Stimulated activated CD4-positive, alpha-beta T cell treated with anti-CD3 and anti-CD28 coated beads, Interleukin-15, amount 100 ng/mL, for 24 hours (primary cell): ENCODE results near the gene GDPD4.

Source experiments
- DNase-seq: peaks from one replicate; pipeline ENCODE4 v3.0.0-alpha.2; 2020

GDPD4 gene

GRCh38 chr11:77232242-77232641 is 69.2 kb downstream of the GDPD4 start:
- no peak for DNase-seq

DNA sequence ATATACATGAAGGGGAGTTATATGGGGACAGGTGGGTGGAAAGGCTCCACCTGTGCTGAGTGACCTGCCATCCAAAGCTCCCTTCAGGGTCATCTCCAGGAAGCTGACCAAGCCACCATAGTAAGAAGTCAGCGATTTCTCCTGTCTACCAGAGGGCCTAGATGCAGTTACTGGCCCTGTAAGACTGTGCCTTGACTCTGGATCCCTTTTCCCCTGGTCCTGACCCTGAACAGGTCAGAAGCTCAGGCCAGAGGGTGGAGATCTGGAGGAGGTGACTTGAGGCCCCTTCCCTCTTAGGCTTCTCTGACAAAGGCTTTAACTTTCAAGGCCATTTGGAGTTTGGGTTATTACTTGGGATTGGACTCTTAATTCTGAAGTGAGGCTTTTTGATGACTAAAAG is 69.7 kb downstream of the GDPD4 start:
- no peak for DNase-seq

DNA sequence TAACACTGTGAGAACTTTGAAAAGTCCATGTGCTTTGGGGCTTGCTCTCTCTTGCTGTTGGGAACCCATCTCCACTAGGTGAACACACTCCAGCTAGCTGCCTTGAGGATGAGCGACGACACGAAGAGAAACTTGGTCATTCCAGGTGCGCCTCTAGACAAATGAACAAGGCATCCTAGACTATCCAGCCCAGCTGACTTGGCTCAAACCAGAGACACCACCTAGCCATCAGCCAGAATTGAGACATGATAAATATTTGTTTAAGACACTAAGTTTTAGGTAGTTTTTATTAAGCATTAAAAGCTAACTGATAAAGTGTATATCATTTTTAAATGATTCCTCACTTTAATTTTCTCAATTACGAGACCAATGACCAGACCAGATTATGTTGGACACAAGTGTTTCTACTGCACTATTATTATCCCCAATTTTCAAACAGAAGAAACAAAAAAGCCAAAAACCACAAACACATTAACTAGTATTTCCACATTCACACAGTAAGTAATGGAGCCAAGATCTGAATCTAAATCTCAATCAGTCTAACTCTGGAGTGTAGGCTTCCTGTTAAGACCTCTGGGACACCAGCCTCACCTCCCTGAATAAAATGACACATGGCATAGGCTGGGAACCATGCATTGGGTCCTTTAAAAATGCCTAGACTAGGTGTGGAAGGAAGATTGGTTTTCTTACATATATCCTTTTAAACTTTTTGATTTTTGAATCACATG is 70.4 kb downstream of the GDPD4 start:
- DNase-seq, result no peak

DNA sequence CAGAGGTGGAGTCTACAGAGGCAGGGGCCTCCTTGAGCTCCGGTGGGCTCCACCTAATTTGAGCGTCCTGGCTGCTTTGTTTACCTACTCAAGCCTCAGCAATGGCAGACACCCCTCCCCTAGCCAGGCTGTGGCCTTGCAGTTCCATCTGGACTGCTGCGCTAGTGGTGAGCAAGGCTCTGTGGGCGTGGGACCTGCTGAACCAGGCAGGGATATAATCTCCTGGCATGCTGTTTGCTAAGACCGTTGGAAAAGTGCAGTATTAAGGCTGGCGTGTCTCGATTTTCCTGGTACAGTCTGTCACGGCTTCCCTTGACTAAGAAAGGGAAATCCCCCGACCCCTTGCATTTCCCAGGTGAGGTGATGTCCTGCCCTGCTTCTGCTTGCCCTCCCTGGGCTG is 77.7 kb downstream of the GDPD4 start:
- DNase-seq, result no peak

DNA sequence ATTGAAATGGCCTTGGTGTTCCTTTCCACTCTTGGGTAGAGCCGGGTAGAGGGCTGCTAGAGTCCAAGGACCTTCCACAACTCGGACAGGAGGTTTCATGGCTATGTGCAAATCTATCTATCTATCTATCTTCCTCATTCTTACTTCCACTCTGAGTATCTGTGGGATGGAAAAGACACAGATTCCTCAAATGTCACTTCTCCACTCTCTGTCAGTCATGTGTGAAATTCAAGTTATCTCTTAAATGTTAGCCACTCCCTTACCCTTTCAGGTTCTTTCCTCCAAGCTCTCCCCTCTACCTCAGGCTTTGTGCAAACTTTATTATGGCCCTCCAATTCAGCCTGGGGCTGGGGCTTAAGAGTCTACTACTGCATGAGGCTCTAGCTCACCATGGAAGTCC is 84.3 kb downstream of the GDPD4 start:
- DNase-seq, result no peak

DNA sequence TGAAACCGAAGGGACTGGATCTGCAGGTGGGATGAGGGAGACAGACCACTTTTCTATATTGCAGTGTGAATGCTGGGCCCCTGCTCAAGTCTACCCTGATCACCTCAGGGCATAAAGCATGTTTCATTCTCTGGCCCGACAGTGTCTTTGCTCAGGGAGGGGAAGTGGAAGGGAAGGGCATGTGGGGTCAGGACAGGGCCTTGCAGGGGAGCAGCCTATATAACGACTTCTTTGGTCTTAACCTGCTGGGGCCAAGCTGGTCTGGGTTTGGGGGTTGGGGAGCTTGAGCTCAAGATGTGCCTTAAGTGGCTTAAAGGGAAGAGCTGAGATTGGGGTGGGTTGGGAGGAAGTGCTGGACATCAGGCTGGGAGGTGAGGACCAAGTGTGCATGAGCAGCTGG is 86.4 kb downstream of the GDPD4 start:
- no peak for DNase-seq

GRCh38 chr11:77214557-77214956 is 86.9 kb downstream of the GDPD4 start:
- DNase-seq, result no peak

DNA sequence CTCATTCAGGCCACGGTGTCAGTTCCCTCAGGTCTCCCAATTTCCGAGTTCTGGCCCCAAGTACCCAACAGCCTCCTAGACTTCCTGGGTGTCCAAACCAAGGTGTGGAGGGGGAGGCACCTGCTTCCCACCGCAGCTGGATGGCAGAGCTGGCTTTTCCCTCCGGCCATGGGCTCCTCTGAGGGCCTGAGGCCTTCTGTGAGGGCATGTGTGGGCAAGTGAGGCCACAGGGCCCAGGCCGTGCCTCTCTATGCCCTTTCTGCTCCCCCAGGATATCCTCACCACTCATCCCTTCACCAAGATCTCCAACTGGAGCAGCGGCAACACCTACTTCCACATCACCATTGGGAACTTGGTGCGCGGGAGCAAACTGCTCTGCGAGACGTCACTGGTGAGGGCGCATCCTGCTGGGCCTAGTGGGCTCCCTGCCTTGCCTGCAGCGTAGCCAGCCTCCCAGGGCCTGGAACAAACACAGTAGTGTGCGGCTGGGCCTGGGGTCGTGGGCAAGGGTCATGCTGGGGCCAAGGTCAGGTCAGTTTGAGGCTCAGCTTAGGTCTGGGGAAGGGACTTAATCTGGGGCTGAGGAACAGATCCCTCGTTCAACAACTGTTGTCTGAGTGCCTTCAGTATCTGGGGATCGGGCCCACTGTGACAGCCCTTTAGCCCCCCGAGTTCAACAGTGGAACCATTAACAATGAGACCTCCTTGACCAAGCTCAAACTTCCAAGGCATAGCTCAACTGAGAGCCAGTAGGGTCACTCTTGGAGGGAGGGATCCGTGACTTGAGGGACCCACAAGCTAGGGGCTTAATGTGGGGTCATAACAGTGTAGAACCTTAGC is 87.7 kb downstream of the GDPD4 start:
- DNase-seq, result no peak

DNA sequence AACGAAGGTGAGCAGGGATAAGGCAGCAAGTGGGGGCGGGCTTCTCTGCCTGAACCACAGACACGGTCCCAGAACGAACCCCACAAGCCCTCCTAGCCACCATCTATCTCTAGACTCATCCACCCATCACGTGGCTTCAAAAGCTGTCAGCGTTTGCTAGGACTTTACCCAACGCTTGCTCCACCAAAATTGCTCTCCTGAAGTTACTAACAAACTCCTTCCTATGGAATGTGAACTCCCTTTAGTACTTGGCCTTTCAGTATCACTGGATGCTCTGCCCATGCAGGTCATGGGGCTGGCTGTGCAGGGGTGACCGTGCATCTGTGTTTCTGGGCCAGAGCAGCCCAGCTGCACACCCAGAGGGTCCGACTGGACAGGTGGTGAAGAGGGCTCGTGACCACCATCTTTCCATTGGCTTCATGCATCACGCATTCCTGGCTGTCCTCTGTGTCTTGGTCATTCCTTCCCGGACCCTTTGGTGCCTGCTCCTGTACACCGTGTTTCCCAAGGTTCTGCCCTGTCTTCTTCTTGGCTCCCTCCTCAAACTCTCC is 88.4 kb downstream of the GDPD4 start:
- DNase-seq, result no peak

DNA sequence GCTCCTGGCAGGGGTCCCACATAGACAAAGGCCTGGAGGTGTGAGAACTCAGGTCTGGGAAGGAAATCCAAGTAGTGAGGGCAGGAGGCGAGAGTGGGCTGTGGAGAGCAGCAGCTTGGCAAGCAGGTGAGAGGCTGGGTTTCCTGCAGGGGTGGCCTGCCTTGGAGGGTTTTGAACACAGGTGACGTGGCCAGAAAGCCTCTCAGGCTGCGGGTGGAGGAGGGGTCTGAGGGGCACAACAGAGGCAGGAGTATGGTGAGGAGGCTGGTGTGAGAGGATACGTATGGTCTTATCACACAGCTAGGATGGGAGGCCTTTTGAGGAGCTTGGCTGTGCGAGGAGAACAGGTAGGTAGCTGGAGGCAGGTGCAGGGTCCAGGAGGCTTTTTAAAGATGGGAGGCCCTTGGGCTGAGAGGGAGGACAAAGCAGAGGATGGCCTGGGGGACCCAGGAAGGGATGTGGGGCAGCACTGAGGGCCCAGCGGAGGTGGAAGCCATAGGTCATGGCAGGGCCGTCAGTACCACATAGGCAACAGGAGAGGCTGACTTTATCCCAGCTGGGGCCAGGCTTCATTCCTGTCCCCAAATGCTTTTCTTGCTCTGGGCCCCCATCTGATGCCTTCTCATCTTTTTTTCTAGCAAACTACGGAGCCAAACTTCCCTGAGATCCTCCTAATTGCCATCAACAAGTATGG is 89.0 kb downstream of the GDPD4 start:
- DNase-seq, result no peak

DNA sequence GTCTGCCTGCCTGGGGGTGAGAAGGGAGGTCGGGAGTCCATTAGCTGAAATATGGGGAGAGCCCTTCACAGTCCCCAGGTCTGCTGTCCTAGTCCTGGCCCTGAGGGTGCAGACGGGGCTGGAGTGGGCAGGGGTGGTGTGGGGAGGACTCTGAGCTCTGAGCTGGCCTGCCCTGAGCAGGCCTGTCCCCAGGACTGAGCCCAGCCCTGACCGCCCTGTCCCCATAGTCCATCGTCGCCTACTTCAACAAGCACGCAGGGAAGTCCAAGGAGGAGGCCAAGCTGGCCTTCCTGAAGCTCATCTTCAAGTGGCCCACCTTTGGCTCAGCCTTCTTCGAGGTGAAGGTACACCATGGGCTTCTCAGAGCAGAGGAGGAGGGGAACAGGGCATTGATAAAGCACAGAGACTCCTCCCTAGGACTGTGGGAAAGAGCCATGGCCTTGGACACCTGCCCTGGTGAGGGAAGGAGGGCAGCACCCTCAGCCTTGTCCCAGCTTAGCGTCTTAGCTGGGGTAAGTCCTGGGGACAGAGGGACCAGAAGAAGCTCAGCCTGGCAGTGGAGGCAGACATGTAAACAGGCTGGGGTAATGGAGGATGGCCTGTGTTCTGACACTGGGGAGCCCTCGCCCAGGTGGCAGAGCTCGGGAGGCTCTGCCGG is 89.8 kb downstream of the GDPD4 start:
- DNase-seq, result no peak

DNA sequence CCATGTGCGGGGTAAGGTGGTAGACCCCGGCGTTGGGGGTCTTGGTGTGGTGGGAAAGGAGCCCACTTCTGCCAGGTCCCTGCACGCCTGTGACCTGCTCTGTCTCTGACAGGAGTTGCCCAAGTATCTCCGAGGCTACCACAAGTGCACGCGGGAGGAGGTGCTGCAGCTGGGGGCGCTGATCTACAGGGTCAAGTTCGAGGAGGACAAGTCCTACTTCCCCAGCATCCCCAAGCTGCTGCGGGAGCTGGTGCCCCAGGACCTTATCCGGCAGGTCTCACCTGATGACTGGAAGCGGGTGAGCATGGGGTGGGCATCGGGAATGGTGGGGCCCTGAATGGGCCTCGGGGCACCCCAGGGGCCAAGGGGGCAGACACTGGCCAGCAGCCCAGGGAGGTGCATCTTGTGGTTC is 90.4 kb downstream of the GDPD4 start:
- no peak for DNase-seq

DNA sequence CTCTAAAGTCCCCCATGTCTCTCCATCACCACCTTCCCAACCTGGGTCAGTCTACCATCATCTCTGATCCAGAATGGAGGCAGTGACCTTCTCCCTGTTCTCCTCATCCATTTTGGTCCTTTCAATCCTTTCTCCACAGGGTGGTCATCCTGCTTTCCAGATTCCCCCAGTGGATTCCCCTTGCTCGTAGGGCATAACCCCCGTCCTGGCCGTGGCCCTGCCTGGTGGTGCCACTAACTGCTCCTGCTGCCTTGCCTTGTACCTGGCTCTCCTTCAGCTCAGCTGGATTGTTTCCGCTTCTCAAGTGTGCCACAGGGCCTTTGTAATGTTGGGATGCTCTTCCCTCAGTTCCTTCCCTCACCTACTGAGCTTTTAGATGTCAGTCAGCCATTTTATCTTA is 91.8 kb downstream of the GDPD4 start:
- DNase-seq, result no peak

DNA sequence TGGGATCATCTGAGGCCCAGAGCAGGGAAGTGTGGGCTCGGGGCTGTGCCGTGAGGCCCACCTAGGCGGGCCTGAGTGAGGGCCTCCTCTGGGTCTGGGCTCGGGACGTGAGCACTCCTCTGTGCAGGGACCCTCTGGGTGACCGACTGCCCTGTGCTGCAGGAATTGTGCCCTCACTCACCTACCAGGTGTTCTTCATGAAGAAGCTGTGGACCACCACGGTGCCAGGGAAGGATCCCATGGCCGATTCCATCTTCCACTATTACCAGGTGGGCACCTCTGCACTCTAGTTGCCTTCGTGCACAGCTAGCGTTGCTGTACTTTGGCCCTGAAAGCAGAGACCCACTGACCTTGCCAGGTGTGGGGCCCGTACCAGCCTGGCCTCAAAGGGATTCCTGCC is 93.0 kb downstream of the GDPD4 start:
- no peak for DNase-seq

DNA sequence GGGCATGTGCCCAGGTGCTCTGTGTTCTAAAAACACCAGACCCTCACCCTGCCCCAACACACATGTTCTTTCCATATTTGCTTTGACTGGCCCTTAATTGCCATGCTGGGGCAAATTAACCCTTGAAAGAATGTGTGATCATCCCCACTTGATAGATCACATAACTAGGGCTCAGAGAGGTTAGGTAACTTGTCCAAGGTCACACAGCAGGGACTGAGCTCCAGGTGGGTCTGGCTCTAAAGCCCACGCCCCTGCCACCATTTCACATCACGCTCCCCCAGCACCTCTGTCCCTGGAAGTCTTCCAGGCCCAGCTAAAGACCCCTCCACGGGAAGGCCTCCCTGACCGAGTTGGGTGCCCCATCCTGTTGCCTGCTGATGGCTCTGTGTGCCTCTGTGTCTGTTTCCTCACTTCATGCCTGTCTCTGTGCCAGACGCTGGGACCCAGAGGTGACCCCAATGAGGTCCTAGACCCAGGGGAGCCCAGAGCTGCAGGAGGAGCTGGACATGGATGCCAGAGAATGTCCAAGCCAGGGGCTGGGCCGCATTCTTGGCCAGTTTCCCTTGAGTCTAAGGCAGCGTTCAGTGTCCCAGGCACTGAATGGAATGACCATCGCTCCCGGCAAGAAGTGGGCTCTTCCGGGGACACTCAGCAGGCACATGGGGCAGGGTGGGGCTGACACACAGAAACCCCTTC is 93.7 kb downstream of the GDPD4 start:
- DNase-seq, result no peak

DNA sequence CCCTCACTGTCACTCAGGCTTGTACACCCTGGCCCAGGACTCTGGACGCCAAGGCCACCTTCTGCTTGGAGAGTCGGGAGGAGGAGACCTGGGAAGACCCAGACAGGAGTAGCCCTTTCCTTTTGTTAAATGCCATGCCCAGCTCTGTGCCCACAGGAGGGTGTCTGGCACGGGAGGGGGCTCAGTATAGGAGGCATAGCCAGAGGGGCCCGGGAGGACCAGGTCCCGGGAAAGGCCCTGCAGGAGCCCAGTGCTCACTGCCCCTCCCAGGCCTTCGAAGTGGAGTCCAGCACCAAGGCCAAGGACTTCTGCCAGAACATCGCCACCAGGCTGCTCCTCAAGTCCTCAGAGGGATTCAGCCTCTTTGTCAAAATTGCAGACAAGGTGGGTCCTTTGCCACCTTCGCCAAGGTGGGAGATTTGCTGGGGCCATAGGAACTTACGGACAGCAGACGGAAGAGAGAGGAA is 94.4 kb downstream of the GDPD4 start:
- DNase-seq, result no peak

GRCh38 chr11:77206264-77207018 is 95.0 kb downstream of the GDPD4 start:
- DNase-seq, result no peak

DNA sequence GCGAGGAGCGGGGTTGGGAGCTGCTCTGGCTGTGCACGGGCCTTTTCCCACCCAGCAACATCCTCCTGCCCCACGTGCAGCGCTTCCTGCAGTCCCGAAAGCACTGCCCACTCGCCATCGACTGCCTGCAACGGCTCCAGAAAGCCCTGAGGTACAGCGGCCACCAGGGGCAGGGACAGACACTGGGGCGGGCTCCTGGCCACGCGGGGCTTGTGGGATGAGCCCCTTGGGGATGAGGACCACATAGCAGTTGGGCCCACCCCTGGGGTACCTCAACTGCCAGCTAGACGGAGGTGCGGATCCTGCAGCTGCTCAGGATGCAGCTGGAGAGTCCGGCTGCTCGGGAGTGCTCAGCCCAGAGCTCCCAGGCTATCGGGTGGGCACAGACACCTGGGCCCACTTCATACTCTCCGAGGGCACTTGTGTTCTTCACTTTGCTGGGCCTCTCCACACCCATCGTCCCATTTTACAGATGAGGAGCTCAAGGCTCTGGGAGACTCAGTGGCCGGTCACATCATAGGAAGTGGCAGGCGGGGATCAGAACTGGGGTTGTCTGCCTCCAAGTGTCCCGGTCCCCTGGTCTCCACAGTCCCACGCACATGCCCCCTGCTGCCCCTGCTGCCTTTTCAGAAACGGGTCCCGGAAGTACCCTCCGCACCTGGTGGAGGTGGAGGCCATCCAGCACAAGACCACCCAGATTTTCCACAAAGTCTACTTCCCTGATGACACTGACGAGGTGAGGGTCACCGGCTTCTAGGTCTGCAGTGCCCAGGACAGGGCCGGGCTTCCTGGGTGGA is 95.8 kb downstream of the GDPD4 start:
- no peak for DNase-seq

DNA sequence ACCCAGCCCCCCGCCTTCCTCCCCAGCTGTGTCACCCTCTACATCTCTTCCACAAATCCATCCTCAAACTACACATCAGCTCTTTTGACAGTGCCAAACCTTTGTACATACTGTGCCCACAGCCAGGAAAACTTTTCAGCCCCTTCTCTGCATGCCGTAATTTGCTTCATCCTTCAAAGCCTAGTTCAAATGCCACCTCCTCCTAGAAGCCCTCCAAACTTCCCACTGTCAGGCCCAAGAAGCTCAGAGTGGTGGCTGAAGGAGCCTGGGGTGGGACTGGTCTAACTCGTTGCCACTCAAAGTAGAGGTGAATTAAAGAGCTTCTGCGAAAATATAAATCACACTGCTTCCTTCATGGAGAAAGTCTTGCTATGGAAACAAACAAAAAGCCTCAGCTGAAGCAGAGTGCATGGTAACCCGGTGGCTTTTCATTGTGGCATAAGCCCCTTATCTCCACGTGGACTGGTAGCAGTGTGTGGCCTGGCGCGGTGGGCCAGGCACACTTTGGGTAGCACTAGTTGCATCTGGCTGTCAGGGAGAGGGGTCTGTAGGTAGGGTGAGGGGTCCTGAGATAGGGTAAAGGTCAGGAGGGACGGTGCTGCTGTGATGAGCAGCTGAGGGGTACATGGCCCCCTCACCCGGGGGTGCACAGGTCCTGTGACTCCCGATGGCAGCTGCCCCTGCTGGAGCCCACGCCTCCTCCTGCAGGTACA is 96.6 kb downstream of the GDPD4 start:
- DNase-seq, result no peak
